Coronary artery (tissue), 2 donors: ENCODE data around the gene PDE6B.

Experiments used
- DNase-seq: peaks from one replicate; pipeline ENCODE4 v3.0.0-alpha.2; 2017; ENCODE audit warnings: low spot score
- H3K27ac ChIP-seq, 2 donors: fragments of 200-600 bp; sonication (generic); one replicate each; pipeline ENCODE4 v1.5.1; 2016 to 2019
- H3K4me3 ChIP-seq: fragments of 200-600 bp; sonication (generic); 2 replicates; pipeline ENCODE4 v1.5.1; 2016; ENCODE audit warnings: mild to moderate bottlenecking, moderate library complexity
- TF ChIP-seq, protein P1 (sequence below): fragments of 200-600 bp; sonication (generic); IDR thresholded peaks from one replicate; pipeline ENCODE4 v1.5.1; 2019; ENCODE audit warnings: antibody characterized with exemption

The PDE6B gene

GRCh38 chr4:601612-602558, 23.5 kb upstream of the PDE6B start:
- TF ChIP-seq, protein P1, sequence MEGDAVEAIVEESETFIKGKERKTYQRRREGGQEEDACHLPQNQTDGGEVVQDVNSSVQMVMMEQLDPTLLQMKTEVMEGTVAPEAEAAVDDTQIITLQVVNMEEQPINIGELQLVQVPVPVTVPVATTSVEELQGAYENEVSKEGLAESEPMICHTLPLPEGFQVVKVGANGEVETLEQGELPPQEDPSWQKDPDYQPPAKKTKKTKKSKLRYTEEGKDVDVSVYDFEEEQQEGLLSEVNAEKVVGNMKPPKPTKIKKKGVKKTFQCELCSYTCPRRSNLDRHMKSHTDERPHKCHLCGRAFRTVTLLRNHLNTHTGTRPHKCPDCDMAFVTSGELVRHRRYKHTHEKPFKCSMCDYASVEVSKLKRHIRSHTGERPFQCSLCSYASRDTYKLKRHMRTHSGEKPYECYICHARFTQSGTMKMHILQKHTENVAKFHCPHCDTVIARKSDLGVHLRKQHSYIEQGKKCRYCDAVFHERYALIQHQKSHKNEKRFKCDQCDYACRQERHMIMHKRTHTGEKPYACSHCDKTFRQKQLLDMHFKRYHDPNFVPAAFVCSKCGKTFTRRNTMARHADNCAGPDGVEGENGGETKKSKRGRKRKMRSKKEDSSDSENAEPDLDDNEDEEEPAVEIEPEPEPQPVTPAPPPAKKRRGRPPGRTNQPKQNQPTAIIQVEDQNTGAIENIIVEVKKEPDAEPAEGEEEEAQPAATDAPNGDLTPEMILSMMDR = no peak
- no peak for DNase-seq

DNA sequence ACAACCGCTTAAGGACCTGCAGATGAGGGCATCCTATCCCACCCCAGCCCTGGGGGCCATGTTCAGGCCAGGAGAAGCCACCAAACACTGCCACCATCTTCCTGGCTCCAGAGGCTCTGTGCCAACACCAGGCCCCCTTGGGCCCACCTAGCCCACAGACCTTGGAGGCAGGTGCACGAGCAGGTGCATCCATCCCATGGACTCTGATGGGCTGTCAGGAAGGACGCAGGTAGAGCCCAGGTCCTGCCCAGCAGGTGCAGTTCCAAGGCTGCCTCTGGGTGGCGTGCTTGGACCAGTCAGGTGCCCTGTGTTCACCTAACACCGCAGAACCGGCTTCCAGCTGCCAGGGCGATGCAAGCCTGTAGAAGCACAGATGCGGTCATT, 22.8 kb upstream of the PDE6B start:
- Histone ChIP-seq H3K4me3 (no peak overlapping the region), H3K27ac (no peak overlapping the region)
- TF ChIP-seq, protein P1 = no peak
- no peak for DNase-seq

More at GRCh38 chr4:601612-602558, 23.5 kb upstream of the PDE6B start:
- Histone ChIP-seq H3K4me3 (no peak overlapping the region), H3K27ac (no peak overlapping the region)

- Histone ChIP-seq H3K4me3 (no peak overlapping the region), H3K27ac (no peak overlapping the region)
- TF ChIP-seq, protein P1 = no peak
- no peak for DNase-seq
Measured at GRCh38 chr4:604131-604530, 21.2 kb upstream of the PDE6B start.

DNA sequence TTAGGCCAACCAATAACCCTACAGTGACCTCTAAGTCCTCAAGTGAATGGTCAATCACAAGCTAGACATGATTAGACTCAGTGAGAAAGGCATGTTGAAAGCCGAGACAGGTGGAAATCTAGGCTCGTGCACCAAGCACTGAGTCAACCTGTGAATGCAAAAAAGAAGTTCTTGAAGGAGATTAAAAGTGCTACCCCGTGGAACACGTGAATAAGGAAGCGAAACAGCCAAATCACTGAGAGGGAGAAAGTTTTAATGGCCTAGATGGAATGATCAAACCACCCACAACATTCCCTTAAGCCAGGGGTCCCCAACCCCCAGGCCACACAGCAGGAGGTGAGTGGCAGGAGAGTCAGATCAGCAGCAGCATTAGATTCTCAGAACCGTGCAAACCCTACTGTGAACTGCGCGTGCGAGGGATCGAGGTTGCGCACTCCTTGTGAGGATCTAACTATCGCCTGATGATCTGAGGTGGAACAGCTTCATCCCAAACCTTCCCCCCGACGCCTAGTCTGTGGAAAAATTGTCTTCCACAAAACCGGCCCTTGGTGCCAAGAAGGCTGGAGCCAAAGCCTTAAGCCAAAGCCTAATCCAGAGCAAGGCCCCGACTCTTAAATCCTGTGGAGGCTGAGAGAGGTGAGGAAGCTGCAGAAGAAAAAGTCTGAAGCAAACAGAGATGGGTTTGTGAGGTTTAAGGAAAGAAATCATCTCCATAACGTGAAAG, 19.5 kb upstream of the PDE6B start:
- TF ChIP-seq, protein P1 = no peak
- Histone ChIP-seq H3K27ac (no peak overlapping the region), H3K4me3 (no peak overlapping the region)
- DNase-seq = no peak

DNA sequence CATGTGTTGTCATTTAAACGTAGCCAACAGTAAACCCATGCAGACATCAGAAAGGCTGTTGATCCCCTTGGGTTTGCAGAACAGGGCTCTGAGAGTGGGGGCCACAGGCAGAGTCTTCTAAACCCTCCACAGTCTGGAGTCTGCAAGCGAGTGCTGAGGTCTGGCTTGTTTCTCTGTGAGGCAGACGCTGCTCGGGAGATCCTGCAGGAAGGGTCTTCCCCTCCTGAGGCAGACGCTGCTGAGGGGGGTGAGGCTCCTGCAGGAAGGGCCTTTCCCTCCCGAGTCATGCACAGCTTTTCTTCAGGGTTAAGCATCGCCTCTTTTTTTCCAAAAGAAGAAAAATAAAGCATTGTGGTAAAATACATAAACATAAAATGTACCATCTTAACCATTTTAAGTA, 17.1 kb upstream of the PDE6B start:
- no peak overlapping the region for H3K27ac ChIP-seq
- DNase-seq = no peak
- TF ChIP-seq, protein P1 = no peak

GRCh38 chr4:609400-610050, 15.8 kb upstream of the PDE6B start:
- peak; percentile 11 for DNase-seq
- no peak overlapping the region for H3K4me3 ChIP-seq
- no peak overlapping the region for H3K27ac ChIP-seq

More for the DNA sequence above, 17.1 kb upstream of the PDE6B start:
- no peak overlapping the region for H3K4me3 ChIP-seq

More at GRCh38 chr4:609400-610050, 15.8 kb upstream of the PDE6B start:
- TF ChIP-seq, protein P1 = no peak
